ENCODE results near the gene RPS8. TPM values are rescaled to one million over a fixed set of nuclear protein-coding genes. Genes with fewer than 3 reads are reported as not detected.
A peak's percentile ranks its signal among the peaks of the same experiment; 100 is the strongest.

RPS8 gene
- total RNA-seq, 1 experiment from 2014 or later = 1,467 TPM

DNA sequence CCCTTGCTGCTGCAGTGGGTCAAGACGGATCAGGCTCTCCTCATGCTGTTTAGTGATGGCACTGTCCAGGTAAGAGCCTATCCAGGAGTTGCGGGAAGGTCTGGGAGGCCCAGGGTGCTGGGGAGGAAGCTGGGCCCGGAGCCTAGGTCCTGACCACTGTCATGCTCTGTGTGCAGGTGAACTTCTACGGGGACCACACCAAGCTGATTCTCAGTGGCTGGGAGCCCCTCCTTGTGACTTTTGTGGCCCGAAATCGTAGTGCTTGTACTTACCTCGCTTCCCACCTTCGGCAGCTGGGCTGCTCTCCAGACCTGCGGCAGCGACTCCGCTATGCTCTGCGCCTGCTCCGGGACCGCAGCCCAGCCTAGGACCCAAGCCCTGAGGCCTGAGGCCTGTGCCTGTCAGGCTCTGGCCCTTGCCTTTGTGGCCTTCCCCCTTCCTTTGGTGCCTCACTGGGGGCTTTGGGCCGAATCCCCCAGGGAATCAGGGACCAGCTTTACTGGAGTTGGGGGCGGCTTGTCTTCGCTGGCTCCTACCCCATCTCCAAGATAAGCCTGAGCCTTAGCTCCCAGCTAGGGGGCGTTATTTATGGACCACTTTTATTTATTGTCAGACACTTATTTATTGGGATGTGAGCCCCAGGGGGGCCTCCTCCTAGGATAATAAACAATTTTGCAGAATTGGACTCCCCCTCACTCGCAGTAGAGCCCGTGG is 30.1 kb downstream of the RPS8 start:
- peaks cover 18% of the 10 kb centered on the region for H3K4me1 Mint-ChIP-seq (ENCODE audit: low read depth, unreplicated experiment)
- no peak overlapping the region for H3K4me3 Mint-ChIP-seq (ENCODE audit: unreplicated experiment)
- H3K36me3 ChIP-seq (ENCODE audit: control insufficient read depth, insufficient read depth, low read length) = no peaks in the 10 kb centered on the region
- no peak overlapping the region for H3K4me3 ChIP-seq (ENCODE audit: low read depth, low read length)
- TF ChIP-seq CTCF (IDR thresholded peaks at IDR 0.05; ENCODE audit: insufficient read depth in 1 of 2, low read depth in 1 of 2, low read length in 1 of 2, severe bottlenecking in 1 of 2, unreplicated experiment in 1 of 2) = peak in 1 of 2 experiments; percentile 7
- H3K27me3 Mint-ChIP-seq (ENCODE audit: insufficient read depth, unreplicated experiment) = no peaks in the 10 kb centered on the region
- peaks cover 40% of the 10 kb centered on the region for H3K4me1 ChIP-seq
- no peak for DNase-seq
- POLR2A ChIA-PET = interaction anchor here (0.5 kb wide), 1 partner anchor 14 kb away, joined by 4 read pairs; no protein-coding TSS in a partner anchor
- BruUV-seq (replicated peaks) = TSS peak; percentile 11
- no peaks in the 10 kb centered on the region for H3K27me3 ChIP-seq (replicated peaks; ENCODE audit: control insufficient read depth, insufficient read depth, low read length)
- H3K36me3 Mint-ChIP-seq (ENCODE audit: insufficient read depth, unreplicated experiment) = peaks cover 19% of the 10 kb centered on the region
- intact Hi-C loops (cut with micrococcal nuclease; ENCODE audit: unreplicated experiment) = no loop called here
- CTCF ChIA-PET = no interaction called here
- no peaks in the 10 kb centered on the region for H3K9me3 ChIP-seq
- H3K9me3 Mint-ChIP-seq (ENCODE audit: unreplicated experiment) = no peaks in the 10 kb centered on the region
- peak overlapping the region; percentile 61 for H3K27ac Mint-ChIP-seq (ENCODE audit: unreplicated experiment)

GRCh38 chr1:44806025-44806703 is 30.8 kb downstream of the RPS8 start:
- DNase-seq = no peak
- H3K36me3 Mint-ChIP-seq (ENCODE audit: insufficient read depth, unreplicated experiment) = peaks cover 19% of the 10 kb centered on the region
- H3K4me3 ChIP-seq (ENCODE audit: low read depth, low read length) = no peak overlapping the region
- H3K4me1 ChIP-seq = peaks cover 40% of the 10 kb centered on the region
- no peak for TF ChIP-seq CTCF (IDR thresholded peaks at IDR 0.05; ENCODE audit: insufficient read depth in 1 of 2, low read depth in 1 of 2, low read length in 1 of 2, severe bottlenecking in 1 of 2, unreplicated experiment in 1 of 2)
- no peaks in the 10 kb centered on the region for H3K36me3 ChIP-seq (ENCODE audit: control insufficient read depth, insufficient read depth, low read length)
- H3K4me3 Mint-ChIP-seq (ENCODE audit: unreplicated experiment) = no peak overlapping the region
- intact Hi-C loops (cut with micrococcal nuclease; ENCODE audit: unreplicated experiment) = no loop called here
- no peaks in the 10 kb centered on the region for H3K9me3 ChIP-seq
- no peaks in the 10 kb centered on the region for H3K27me3 Mint-ChIP-seq (ENCODE audit: insufficient read depth, unreplicated experiment)
- H3K4me1 Mint-ChIP-seq (ENCODE audit: low read depth, unreplicated experiment) = peaks cover 22% of the 10 kb centered on the region
- CTCF ChIA-PET = no interaction called here
- POLR2A ChIA-PET = interaction anchor here (1.0 kb wide), 1 partner anchor 31 kb away, joined by 5 read pairs; the partner anchor contains the start of gene RPS8
- H3K27me3 ChIP-seq (replicated peaks; ENCODE audit: control insufficient read depth, insufficient read depth, low read length) = no peaks in the 10 kb centered on the region
- H3K27ac Mint-ChIP-seq (ENCODE audit: unreplicated experiment) = peak overlapping the region; percentile 99
- no TSS peak for BruUV-seq (replicated peaks)
- no peaks in the 10 kb centered on the region for H3K9me3 Mint-ChIP-seq (ENCODE audit: unreplicated experiment)

GRCh38 chr1:44806704-44807363 is 31.5 kb downstream of the RPS8 start, which contains the start of gene DYNLT4:
DYNLT4 (minus strand) TSS chr1:44807351; CDS start chr1:44806668, 683 bp downstream.
- H3K4me1 Mint-ChIP-seq (ENCODE audit: low read depth, unreplicated experiment) = peaks cover 24% of the 10 kb centered on the region
- TSS peak; percentile 81 for BruUV-seq (replicated peaks)
- H3K4me1 ChIP-seq = peaks cover 40% of the 10 kb centered on the region

More at GRCh38 chr1:44806704-44807363, 31.5 kb downstream of the RPS8 start, which contains the start of gene DYNLT4:
- Mint-ChIP-seq H3K27ac (ENCODE audit: unreplicated experiment) (peak within 1 kb of the TSS; percentile 99), H3K27me3 (ENCODE audit: insufficient read depth, unreplicated experiment) (no peaks in the 10 kb centered on the region), H3K9me3 (ENCODE audit: unreplicated experiment) (no peaks in the 10 kb centered on the region), H3K36me3 (ENCODE audit: insufficient read depth, unreplicated experiment) (peaks cover 19% of the 10 kb centered on the region), H3K4me3 (ENCODE audit: unreplicated experiment) (peak within 1 kb of the TSS; percentile 53)
- DNase-seq = no peak
- Histone ChIP-seq H3K36me3 (ENCODE audit: control insufficient read depth, insufficient read depth, low read length) (no peaks in the 10 kb centered on the region), H3K27me3 (replicated peaks; ENCODE audit: control insufficient read depth, insufficient read depth, low read length) (no peaks in the 10 kb centered on the region), H3K4me3 (ENCODE audit: low read depth, low read length) (no peak within 1 kb of the TSS), H3K9me3 (no peaks in the 10 kb centered on the region)
- ChIA-PET POLR2A (interaction anchor here (1.0 to 2.7 kb wide), 2 partner anchors 12 to 31 kb away, joined by 5 to 24 read pairs; partner anchors contain the start of gene RPS8), CTCF (no interaction called here)
- no peak for TF ChIP-seq CTCF (IDR thresholded peaks at IDR 0.05; ENCODE audit: insufficient read depth in 1 of 2, low read depth in 1 of 2, low read length in 1 of 2, severe bottlenecking in 1 of 2, unreplicated experiment in 1 of 2)
- intact Hi-C loops (cut with micrococcal nuclease; ENCODE audit: unreplicated experiment) = no loop called here

All from Caco-2 (cell line).